DMS53 treated with DMSO at 0.1 percent for 48 hours (cell line): ENCODE measurements around the gene TCERG1L.
"Not testable (repeated sequence)": the region's sequence is repeated elsewhere in the genome, so short reads cannot be mapped to it uniquely, and the experiment has no call there.

Experiments
- DNase-seq: peaks from one replicate; lab custom pipeline; 2025; ENCODE audit not compliant: unreplicated experiment; lab: John Stamatoyannopoulos, UW

TCERG1L gene

DNA sequence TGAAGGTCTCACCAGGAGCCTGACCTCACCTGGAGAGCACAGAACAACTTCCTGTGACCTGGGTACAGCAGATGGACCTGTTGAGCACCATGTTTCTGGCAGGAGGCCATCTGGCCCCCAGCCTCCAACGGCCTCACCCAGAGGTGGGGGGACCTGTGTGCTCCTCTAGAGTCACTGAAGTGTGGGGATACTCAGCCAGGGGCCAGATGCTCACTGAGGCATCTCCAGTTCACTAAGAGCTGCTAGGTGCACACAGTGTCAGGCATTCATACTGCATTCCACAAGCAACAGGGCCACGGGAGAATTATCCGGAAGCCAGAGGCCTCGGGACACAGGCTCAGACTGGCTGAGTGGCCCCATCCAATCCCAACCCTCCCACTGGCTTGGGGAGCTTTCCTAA is 161.4 kb downstream of the TCERG1L start:
- no peak for DNase-seq

- no peak for DNase-seq
Measured at GRCh38 chr10:131149586-131149985, 161.9 kb downstream of the TCERG1L start.

DNA sequence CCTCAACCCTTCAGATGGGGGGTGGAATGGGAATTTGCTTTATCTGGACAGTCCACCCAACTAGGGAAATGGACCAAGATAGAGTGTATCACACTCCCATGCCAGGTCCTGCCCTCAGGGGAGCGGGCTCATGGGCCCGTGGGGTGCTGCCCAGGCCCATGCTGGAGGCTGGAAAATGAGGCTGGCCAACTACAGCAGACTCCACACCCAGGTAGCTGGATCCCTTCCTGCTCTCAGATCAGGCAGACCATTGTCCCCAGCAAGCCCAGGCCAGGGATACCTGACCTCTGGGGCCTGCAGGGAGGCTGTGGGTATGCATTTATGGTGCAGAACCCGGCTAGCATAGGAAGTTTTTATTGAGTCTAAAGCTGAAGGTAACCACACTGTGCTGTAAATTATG is 162.4 kb downstream of the TCERG1L start:
- no peak for DNase-seq

DNA sequence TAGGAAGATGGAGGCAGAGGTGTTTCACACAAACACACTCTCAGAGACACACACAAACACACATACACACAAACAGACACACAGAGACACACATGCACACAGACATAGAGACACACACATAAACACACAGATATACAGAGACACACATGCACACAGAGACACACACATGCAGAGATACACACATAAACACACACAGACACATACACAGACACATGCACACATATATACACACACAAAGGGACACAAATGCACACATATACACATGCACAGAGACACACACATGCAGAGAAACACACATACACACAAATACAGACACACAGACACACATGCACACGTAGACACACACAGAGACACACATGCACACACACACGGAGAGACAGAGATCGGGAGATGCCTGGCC is 163.3 kb downstream of the TCERG1L start:
- DNase-seq: no peak

- DNase-seq: no peak
Measured at GRCh38 chr10:131147301-131147975, 164.1 kb downstream of the TCERG1L start.

GRCh38 chr10:131146790-131147189 is 164.7 kb downstream of the TCERG1L start:
- DNase-seq: no peak

DNA sequence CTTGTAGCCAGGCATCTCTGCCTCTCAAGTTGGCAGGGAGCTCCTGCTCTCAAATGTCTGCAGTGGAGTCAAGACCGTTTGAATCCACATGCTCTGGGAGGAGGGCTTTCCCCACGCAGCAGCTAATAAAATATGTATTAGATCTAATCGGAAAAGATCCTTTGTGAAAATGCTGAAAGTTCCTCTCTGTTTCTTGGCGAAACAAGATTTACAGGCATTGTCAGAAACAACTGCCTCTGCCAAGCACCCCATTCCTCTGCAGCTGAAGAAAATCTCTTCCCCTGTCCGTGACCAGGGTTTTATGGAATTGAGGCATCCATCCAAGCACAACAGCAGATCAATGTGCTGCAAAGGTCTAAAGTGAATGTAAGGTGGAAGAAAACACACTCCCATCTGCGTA is 165.8 kb downstream of the TCERG1L start:
- no peak for DNase-seq

DNA sequence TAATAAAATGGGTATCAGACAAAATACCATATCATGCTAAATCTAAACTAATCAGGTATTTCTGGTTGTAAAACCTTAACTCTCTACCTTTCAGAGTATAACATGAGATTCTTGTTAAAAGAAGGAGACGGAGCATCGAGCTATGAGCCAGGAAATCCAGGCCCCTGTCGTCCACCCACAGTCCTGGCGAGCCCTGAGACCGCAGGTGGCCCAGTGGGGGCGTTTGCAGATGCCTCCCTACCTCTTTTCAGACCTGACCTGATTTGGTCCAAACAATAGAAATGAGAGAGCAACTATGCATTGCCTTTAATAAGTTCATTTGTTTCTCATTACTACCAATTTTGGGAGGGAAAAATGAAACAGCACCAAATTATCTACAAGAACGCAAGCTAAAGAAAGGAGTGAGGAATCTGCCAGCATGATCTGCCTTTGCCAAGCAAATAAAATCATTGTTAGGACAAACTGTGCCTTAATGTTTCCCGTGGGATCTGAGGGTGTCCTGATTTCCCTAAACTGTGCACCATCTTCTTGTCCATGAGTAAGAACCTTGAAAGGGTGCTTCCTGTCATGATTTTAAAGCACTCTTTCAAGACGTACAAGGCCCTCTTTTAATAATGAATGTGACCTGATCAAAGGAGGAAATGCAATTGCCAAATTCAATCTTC is 166.7 kb downstream of the TCERG1L start:
- no peak for DNase-seq

DNA sequence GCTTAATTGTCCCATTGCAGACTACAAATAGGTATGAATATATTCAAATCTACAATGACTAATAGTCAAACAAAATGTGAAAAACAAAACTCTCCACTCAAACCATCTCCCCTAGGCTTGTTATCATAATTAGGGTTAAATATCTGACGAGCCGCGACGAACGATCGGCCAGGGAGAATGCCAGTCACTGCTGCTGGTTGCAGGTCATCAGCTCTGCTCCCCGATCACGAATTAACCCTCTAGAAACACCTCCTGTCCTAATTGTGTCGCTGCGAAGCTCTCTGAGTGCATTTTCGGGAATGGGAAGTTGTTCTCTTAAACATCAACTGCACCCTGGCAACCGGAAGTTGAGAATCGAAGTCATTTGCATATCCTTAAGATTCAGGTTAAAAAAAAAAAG is 167.3 kb downstream of the TCERG1L start:
- DNase-seq: no peak

- no peak for DNase-seq
Measured at GRCh38 chr10:131143425-131144165, 167.9 kb downstream of the TCERG1L start.

DNA sequence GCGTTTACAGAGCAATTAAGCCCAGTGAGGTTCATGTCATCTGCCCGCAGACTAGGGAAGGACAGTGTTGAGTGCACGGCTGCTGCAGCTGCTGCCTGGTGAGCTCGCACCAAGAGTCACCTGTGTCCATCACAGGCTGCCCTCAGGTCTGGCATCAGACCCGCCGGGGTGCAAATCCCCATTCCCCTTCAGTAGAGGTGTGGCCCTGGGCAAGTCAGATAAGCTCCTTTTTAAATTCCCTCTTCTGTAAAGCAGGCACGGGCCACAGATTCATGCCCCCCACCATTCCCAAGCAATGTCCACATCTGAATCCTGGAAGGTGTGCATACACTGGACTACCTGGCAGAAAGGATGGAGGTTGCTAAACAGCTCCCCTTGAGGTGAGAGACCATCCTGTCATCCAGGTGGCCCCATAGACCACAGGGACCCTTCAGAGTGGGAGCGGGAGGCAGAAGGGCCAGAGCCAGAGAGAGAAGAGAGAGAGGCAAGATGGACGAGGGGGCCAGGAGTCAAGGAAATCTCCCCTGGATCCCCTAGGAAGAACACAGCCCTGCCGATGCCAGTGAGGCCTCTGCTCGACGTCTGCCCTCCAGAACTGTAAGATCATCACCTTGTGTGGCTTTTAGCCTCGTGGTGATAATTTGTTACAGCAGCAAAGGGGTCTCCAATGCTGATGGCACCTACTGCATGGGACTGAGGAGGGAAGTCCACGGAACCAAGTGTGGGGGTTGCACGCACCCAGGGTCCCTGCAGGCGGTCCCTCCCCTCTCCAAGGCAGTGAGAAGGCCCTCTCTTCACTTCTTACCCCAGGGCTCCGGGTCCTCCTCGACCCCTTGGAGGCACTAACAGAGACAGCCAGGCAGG is 168.8 kb downstream of the TCERG1L start:
- no peak for DNase-seq

GRCh38 chr10:131141645-131142516 is 169.6 kb downstream of the TCERG1L start:
- DNase-seq: no peak

- DNase-seq: no peak
Measured at GRCh38 chr10:131141207-131141606, 170.3 kb downstream of the TCERG1L start.

DNA sequence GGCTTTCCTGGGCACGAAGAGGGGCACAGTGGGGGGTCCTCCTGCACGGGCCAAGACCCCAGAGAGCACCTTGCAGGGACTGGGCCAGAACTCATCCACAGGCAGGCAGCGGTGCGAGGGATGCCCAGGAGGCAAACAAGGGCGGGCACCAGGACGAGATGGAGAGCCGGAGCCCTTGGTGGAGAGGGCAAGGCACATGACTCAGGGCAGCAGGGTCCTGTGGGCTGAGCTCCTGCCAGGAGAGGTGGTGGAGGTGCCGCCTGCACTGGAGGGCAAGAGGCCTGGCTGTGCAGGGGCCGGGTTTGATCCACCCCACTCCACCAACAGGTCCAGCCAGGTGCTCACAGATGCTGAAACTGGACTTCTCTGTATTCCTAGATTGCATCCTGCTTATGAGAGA is 170.9 kb downstream of the TCERG1L start:
- DNase-seq: no peak

DNA sequence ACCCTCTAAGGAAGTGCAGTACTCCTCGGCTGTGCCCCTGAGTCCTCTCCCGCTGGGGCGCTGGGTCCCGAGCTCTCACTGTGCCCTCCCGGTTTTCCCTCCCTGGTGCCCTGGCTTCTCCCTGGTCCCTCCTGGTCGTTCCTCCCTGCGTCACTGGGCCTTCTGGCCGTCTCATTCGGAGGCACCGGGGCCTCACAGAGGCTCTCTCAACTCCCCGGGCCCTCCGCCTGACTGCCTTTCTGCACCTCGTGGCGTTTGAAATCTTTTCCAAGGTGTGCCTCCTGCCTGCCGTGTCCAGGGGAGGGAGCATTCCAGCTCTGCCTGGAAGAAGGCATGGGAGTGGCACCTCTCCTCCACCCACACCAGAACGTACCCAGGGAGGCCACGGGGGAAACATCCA is 174.3 kb downstream of the TCERG1L start:
- no peak for DNase-seq

GRCh38 chr10:131136336-131136735 is 175.2 kb downstream of the TCERG1L start:
- not testable (repeated sequence) for DNase-seq

- no peak for DNase-seq
Measured at GRCh38 chr10:131135716-131136115, 175.8 kb downstream of the TCERG1L start.

- DNase-seq: no peak
Measured at GRCh38 chr10:131134651-131135050, 176.9 kb downstream of the TCERG1L start.

DNA sequence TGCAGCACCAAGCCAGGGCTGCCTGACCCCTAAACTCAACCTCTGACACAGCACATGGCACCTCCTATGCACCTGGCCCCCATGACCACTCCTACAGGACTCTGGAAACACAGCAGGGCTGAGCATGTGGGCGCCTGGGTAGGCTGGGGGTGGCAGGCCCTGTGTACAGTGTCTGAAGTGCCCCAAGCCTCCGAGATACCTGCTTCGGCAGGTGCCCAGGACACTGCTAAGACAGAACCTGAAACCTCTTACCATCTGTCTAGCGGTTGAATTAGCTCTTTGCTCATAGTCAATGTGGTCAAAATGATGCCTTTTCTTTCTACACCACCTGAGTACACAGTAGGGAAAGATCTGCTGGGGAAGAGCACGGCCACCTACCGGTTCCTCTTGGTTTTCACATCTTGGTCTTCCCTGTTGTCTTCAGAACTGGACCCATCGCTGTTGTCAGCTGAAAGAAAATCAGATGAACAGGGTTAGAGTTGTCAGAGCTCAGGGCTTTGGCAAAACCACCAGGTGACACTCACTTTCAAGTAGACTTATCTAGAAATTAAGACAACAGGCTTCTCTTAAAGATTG is 177.4 kb downstream of the TCERG1L start:
- no peak for DNase-seq

- no peak for DNase-seq
Measured at GRCh38 chr10:131132681-131133080, 178.8 kb downstream of the TCERG1L start.
